PC-3 (cell line): Measurements from ENCODE around the gene MOB2. TPM values are rescaled to one million over a fixed set of nuclear protein-coding genes. Genes with fewer than 3 reads are reported as not detected.

Experiments
- ATAC-seq: fragments of 200-7000 bp; cut with Tn5 transposase; 2 replicates; pipeline ENCODE4 v1.9.1; 2020; ENCODE audit warnings: mild to moderate bottlenecking, moderate library complexity
- BruUV-seq: library from RNA; stranded (reverse); fragments of 400-500 nt; replicated peaks from 2 replicates; lab custom pipeline; 2021; lab: Mats Ljungman, UMichigan
- CTCF ChIA-PET: fragments of 300-600 bp; sonication (Branson Sonifier 250); formaldehyde crosslinking; loops from one replicate; lab custom pipeline; 2022; ENCODE audit warnings: antibody characterized with exemption; lab: Charles Lee
- POLR2A ChIA-PET: fragments of 300-600 bp; sonication (Branson Sonifier 250); formaldehyde crosslinking; loops from one replicate; lab custom pipeline; 2022; ENCODE audit warnings: antibody characterized with exemption; ENCODE audit not compliant: unreplicated experiment; lab: Charles Lee
- DNase-seq: peaks from one replicate; pipeline ENCODE4 v3.0.0-alpha.2; 2015
- H2AFZ ChIP-seq: fragments of 300-600 bp; sonication (generic); 2 replicates; pipeline ENCODE4 v1.6.0; 2016; ENCODE audit warnings: antibody characterized with exemption, low read length
- H3F3A ChIP-seq: fragments of 300-600 bp; sonication (generic); one replicate; pipeline ENCODE4 v1.6.0; 2017; ENCODE audit warnings: antibody characterized with exemption, low read length, control low read depth, mild to moderate bottlenecking; ENCODE audit not compliant: unreplicated experiment
- H3K27ac ChIP-seq: fragments of 300-600 bp; sonication (generic); 2 replicates; pipeline ENCODE4 v1.5.1; 2016; ENCODE audit warnings: mild to moderate bottlenecking, low read length
- H3K27me3 ChIP-seq: fragments of 300-600 bp; sonication (generic); 2 replicates; pipeline ENCODE4 v1.6.1; 2016; ENCODE audit warnings: low read length, mixed read lengths
- H3K36me3 ChIP-seq: fragments of 300-600 bp; sonication (generic); 2 replicates; pipeline ENCODE4 v1.6.1; 2016; ENCODE audit warnings: low read depth, mixed run types, low read length, mixed read lengths
- H3K4me1 ChIP-seq: fragments of 300-600 bp; sonication (generic); 2 replicates; pipeline ENCODE4 v1.5.1; 2016; ENCODE audit warnings: low read length; ENCODE audit not compliant: insufficient read depth
- H3K4me2 ChIP-seq: fragments of 300-600 bp; sonication (generic); 2 replicates; pipeline ENCODE4 v1.6.0; 2016; ENCODE audit warnings: low read length
- H3K4me3 ChIP-seq: fragments of 300-600 bp; sonication (generic); 2 replicates; pipeline ENCODE4 v1.5.1; 2016; ENCODE audit warnings: mild to moderate bottlenecking, low read length, mixed read lengths
- H3K79me2 ChIP-seq: fragments of 300-600 bp; sonication (generic); 2 replicates; pipeline ENCODE4 v1.6.1; 2017; ENCODE audit warnings: low read length, mixed read lengths
- H3K9ac ChIP-seq: fragments of 300-600 bp; sonication (generic); 2 replicates; pipeline ENCODE4 v1.6.0; 2016; ENCODE audit warnings: mild to moderate bottlenecking, low read length
- H3K9me2 ChIP-seq: fragments of 300-600 bp; sonication (generic); replicated peaks from 2 replicates; pipeline ENCODE4 v1.6.1; 2016; ENCODE audit warnings: mixed run types, low read length, mixed read lengths
- H3K9me3 ChIP-seq: fragments of 300-600 bp; sonication (generic); 2 replicates; pipeline ENCODE4 v1.6.1; 2016; ENCODE audit warnings: low read length, mixed read lengths
- H4K20me1 ChIP-seq: fragments of 300-600 bp; sonication (generic); 2 replicates; pipeline ENCODE4 v1.6.1; 2016; ENCODE audit warnings: low read length, mixed read lengths
- CTCF ChIP-seq: fragments of 300-600 bp; sonication (generic); conservative IDR thresholded peaks from 2 replicates; pipeline ENCODE4 v1.5.1; 2017; ENCODE audit warnings: antibody characterized with exemption, low read depth, mild to moderate bottlenecking, low read length
- EZH2 ChIP-seq: fragments of 300-600 bp; sonication (generic); IDR thresholded peaks from one replicate; pipeline ENCODE4 v1.6.1; 2017; ENCODE audit warnings: antibody characterized with exemption, mild to moderate bottlenecking, low read length; ENCODE audit not compliant: unreplicated experiment
- EZH2phosphoT487 ChIP-seq: fragments of 300-600 bp; sonication (generic); IDR thresholded peaks from 2 replicates; pipeline ENCODE4 v1.6.1; 2018; ENCODE audit warnings: mild to moderate bottlenecking, antibody characterized with exemption, low read length, borderline replicate concordance
- intact Hi-C: fragments of 100-400 bp; cut with micrococcal nuclease; formaldehyde crosslinking; loops from 2 replicates; pipeline ENCODE4 v1.9.0; 2023
- total RNA-seq: library from RNA; depleted of rRNA; stranded (reverse); fragments of >200 nt; gene quantifications from 2 replicates; pipeline ENCODE4 v1.2.3, GENCODE V29; 2014

Gene MOB2
- total RNA-seq, 1 experiment from 2014 or later = 31.0 TPM

GRCh38 chr11:1467270-1467669 lies 19.3 kb downstream of the MOB2 start:
- ChIA-PET POLR2A (no interaction called here), CTCF (no interaction called here)
- Histone ChIP-seq H3K9me3 (no peaks in the 10 kb centered on the region), H3K36me3 (no peaks in the 10 kb centered on the region), H3K4me1 (no peaks in the 10 kb centered on the region), H3F3A (no peaks in the 10 kb centered on the region), H4K20me1 (no peaks in the 10 kb centered on the region), H3K9ac (no peak overlapping the region), H3K9me2 (no peaks in the 10 kb centered on the region), H3K4me2 (no peak overlapping the region), H3K27ac (no peak overlapping the region), H3K27me3 (no peaks in the 10 kb centered on the region), H3K79me2 (no peaks in the 10 kb centered on the region), H2AFZ (no peak overlapping the region), H3K4me3 (no peak overlapping the region)
- ATAC-seq (no peak), DNase-seq (no peak)
- TF ChIP-seq CTCF (no peak), EZH2 (no peak), EZH2phosphoT487 (no peak)
- intact Hi-C loops = no loop called here
- BruUV-seq = no TSS peak

GRCh38 chr11:1466784-1467183 lies 19.8 kb downstream of the MOB2 start:
- Histone ChIP-seq H4K20me1 (no peaks in the 10 kb centered on the region), H2AFZ (no peak overlapping the region), H3K36me3 (no peaks in the 10 kb centered on the region), H3K9me2 (no peaks in the 10 kb centered on the region), H3K4me1 (no peaks in the 10 kb centered on the region), H3K27me3 (no peaks in the 10 kb centered on the region), H3K4me3 (no peak overlapping the region), H3K79me2 (no peaks in the 10 kb centered on the region), H3K9me3 (no peaks in the 10 kb centered on the region), H3K4me2 (no peak overlapping the region), H3K27ac (no peak overlapping the region), H3K9ac (no peak overlapping the region), H3F3A (no peaks in the 10 kb centered on the region)
- DNase-seq (no peak), ATAC-seq (no peak)
- TF ChIP-seq EZH2phosphoT487 = no peak
- TF ChIP-seq EZH2 = no peak
- TF ChIP-seq CTCF = no peak
- BruUV-seq = no TSS peak
- POLR2A ChIA-PET = no interaction called here
- intact Hi-C loops = no loop called here
- CTCF ChIA-PET = no interaction called here

- Histone ChIP-seq H3K4me2 (no peak overlapping the region), H3K9ac (no peak overlapping the region), H3K27me3 (no peaks in the 10 kb centered on the region), H2AFZ (no peak overlapping the region), H3K9me2 (no peaks in the 10 kb centered on the region), H3F3A (no peaks in the 10 kb centered on the region), H3K4me3 (no peak overlapping the region), H4K20me1 (no peaks in the 10 kb centered on the region), H3K9me3 (no peaks in the 10 kb centered on the region), H3K27ac (no peak overlapping the region), H3K79me2 (no peaks in the 10 kb centered on the region), H3K36me3 (no peaks in the 10 kb centered on the region), H3K4me1 (no peaks in the 10 kb centered on the region)
- ChIA-PET CTCF (no interaction called here), POLR2A (no interaction called here)
- DNase-seq = no peak
- intact Hi-C loops = no loop called here
- BruUV-seq = no TSS peak
- ATAC-seq = no peak
- TF ChIP-seq CTCF = no peak
Observed at GRCh38 chr11:1463056-1463455, 23.5 kb downstream of the MOB2 start.
